ENCODE data around the gene XRN2.

DNA sequence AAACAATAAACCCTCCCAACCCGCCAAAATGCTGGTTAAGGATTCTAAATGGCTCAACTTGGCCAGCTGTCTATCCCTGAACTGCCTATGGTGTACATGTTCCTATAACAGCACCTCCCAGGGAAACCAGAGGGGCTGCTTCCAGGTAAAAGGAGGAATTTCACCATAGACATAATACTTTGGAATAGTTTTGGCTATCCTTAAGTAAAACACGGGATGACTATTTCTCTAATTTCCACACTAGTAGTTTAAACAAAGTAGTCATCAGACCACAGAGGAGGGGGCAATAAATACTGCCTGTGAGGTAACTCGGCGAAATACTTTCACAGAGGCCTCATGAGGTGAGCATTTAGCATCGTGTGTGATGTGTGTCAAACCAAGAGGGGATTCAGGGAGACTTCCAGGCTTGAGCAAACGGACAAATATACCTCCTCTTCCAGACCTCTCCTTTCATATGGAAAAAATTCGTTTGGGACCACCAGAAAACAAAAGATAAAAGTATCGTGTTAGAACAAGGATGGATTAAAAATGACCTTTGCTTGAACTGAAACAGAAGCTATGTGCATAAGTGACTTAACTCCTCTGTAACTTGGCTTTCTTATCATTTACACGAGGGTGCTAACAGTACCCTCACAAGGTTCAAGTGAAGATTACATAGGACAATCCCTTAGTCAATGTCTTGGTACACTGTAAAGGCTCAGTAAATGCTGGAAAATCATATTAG, 1.0 kb upstream of the XRN2 start:
- TF ChIP-seq CTCF (IDR thresholded peaks at IDR 0.05; ENCODE audit: poor library complexity, severe bottlenecking) (no peak), POLR2AphosphoS5 (IDR thresholded peaks at IDR 0.05) (no peak), REST (IDR thresholded peaks at IDR 0.05; ENCODE audit: borderline replicate concordance) (no peak), EZH2 (IDR thresholded peaks at IDR 0.05; ENCODE audit: borderline replicate concordance, insufficient read depth, low read length, poor library complexity, severe bottlenecking) (no peak), TAF1 (IDR thresholded peaks at IDR 0.05; ENCODE audit: low read depth) (no peak), RAD21 (conservative IDR thresholded peaks at IDR 0.05) (no peak)

All from neural cell (in vitro differentiated cells).